GM23338 (cell line): ENCODE data around the gene RAB8B. TPM values are rescaled to one million over a fixed set of nuclear protein-coding genes. Genes with fewer than 3 reads are reported as not detected.

Source experiments
- ATAC-seq: fragments of 200-7000 bp; cut with Tn5 transposase; 3 replicates; pipeline ENCODE4 v1.9.1; 2020
- DNase-seq: peaks from one replicate; pipeline ENCODE4 v3.0.0-alpha.2; 2015; ENCODE audit warnings: low spot score
- H2AFZ ChIP-seq: fragments of 200-600 bp; sonication (generic); 2 replicates; pipeline ENCODE4 v1.8.0; 2016; ENCODE audit warnings: antibody characterized with exemption, mild to moderate bottlenecking, moderate library complexity
- H3F3A ChIP-seq: fragments of 200-600 bp; sonication (generic); replicated peaks from 2 replicates; pipeline ENCODE4 v1.8.0; 2017; ENCODE audit warnings: antibody characterized with exemption, mixed run types, low read depth
- H3K27ac ChIP-seq: fragments of 200-600 bp; sonication (generic); 2 replicates; pipeline ENCODE4 v1.6.1; 2016; ENCODE audit warnings: low read depth
- H3K27me3 ChIP-seq: fragments of 200-600 bp; sonication (generic); 2 replicates; pipeline ENCODE4 v1.8.0; 2016; ENCODE audit warnings: mild to moderate bottlenecking, mixed run types, moderate library complexity; ENCODE audit not compliant: insufficient read depth
- H3K36me3 ChIP-seq: fragments of 200-600 bp; sonication (generic); 2 replicates; pipeline ENCODE4 v1.8.0; 2016; ENCODE audit warnings: mild to moderate bottlenecking; ENCODE audit not compliant: insufficient read depth
- H3K4me1 ChIP-seq: fragments of 200-600 bp; sonication (generic); 2 replicates; pipeline ENCODE4 v1.8.0; 2016; ENCODE audit warnings: mild to moderate bottlenecking, moderate library complexity; ENCODE audit not compliant: insufficient read depth
- H3K4me2 ChIP-seq: fragments of 200-600 bp; sonication (generic); 2 replicates; pipeline ENCODE4 v1.7.1; 2017; ENCODE audit warnings: mixed run types
- H3K4me3 ChIP-seq: fragments of 200-600 bp; sonication (generic); 2 replicates; pipeline ENCODE4 v1.6.1; 2016; ENCODE audit warnings: mixed run types
- H3K79me2 ChIP-seq: fragments of 200-600 bp; sonication (generic); replicated peaks from 2 replicates; pipeline ENCODE4 v1.8.0; 2017; ENCODE audit warnings: mild to moderate bottlenecking; ENCODE audit not compliant: insufficient read depth
- H3K9me2 ChIP-seq: fragments of 200-600 bp; sonication (generic); 2 replicates; pipeline ENCODE4 v1.8.0; 2017; ENCODE audit not compliant: insufficient read depth
- H4K20me1 ChIP-seq: fragments of 200-600 bp; sonication (generic); replicated peaks from 2 replicates; pipeline ENCODE4 v1.8.0; 2017; ENCODE audit warnings: mild to moderate bottlenecking; ENCODE audit not compliant: insufficient read depth
- H3K27ac Mint-ChIP-seq: 2 replicates; pipeline ENCODE4 v1.8.0; 2020; ENCODE audit warnings: inconsistent platforms, mild to moderate bottlenecking, moderate library complexity, mixed read lengths
- H3K27me3 Mint-ChIP-seq: 3 replicates; pipeline ENCODE4 v1.8.0; 2022; ENCODE audit warnings: low read depth, mild to moderate bottlenecking, moderate library complexity, mixed read lengths, inconsistent platforms; ENCODE audit not compliant: insufficient read depth, poor library complexity
- H3K36me3 Mint-ChIP-seq: 3 replicates; pipeline ENCODE4 v1.8.0; 2021; ENCODE audit warnings: low read depth, mild to moderate bottlenecking, inconsistent platforms, moderate library complexity, mixed read lengths
- H3K4me1 Mint-ChIP-seq: 3 replicates; pipeline ENCODE4 v1.8.0; 2020; ENCODE audit warnings: mild to moderate bottlenecking, inconsistent platforms, mixed read lengths
- H3K4me3 Mint-ChIP-seq: 3 replicates; pipeline ENCODE4 v1.8.0; 2021; ENCODE audit warnings: moderate library complexity, mild to moderate bottlenecking, inconsistent platforms, mixed read lengths
- H3K9me3 Mint-ChIP-seq: 3 replicates; pipeline ENCODE4 v1.8.0; 2020; ENCODE audit warnings: moderate library complexity, mild to moderate bottlenecking, inconsistent platforms, mixed read lengths
- CREB1 ChIP-seq: fragments of 250-450 bp; sonication (Bioruptor Pico); IDR thresholded peaks from 2 replicates; pipeline ENCODE4 v1.5.0; 2020; ENCODE audit warnings: low read depth, mild to moderate bottlenecking, moderate library complexity
- EZH2 ChIP-seq: fragments of 200-600 bp; sonication (generic); IDR thresholded peaks from one replicate; pipeline ENCODE4 v1.8.0; 2017; ENCODE audit warnings: antibody characterized with exemption, mild to moderate bottlenecking, low read depth; ENCODE audit not compliant: unreplicated experiment
- EZH2phosphoT487 ChIP-seq: fragments of 200-600 bp; sonication (generic); IDR thresholded peaks from one replicate; pipeline ENCODE4 v1.8.1; 2018; ENCODE audit warnings: antibody characterized with exemption; ENCODE audit not compliant: unreplicated experiment
- JUNB ChIP-seq: IDR thresholded peaks from one replicate; pipeline ENCODE4 v1.6.1; 2016; ENCODE audit warnings: antibody characterized with exemption; ENCODE audit not compliant: unreplicated experiment
- NANOG ChIP-seq: IDR thresholded peaks from 2 replicates; pipeline ENCODE4 v1.6.1; 2016; ENCODE audit warnings: antibody characterized with exemption, borderline replicate concordance
- POLR2AphosphoS5 ChIP-seq: IDR thresholded peaks from 2 replicates; pipeline ENCODE4 v1.6.1; 2016; ENCODE audit warnings: antibody characterized with exemption, low read depth
- STAT1 ChIP-seq: IDR thresholded peaks from one replicate; pipeline ENCODE4 v1.6.1; 2016; ENCODE audit warnings: antibody characterized with exemption; ENCODE audit not compliant: unreplicated experiment
- ZNF114 ChIP-seq: fragments of 250-450 bp; sonication (Bioruptor Pico); IDR thresholded peaks from 2 replicates; pipeline ENCODE4 v1.5.0; 2020; ENCODE audit warnings: mild to moderate bottlenecking, moderate library complexity
- ZNF331 ChIP-seq: fragments of 250-450 bp; sonication (Bioruptor Pico); IDR thresholded peaks from 2 replicates; pipeline ENCODE4 v1.5.0; 2020; ENCODE audit warnings: low read depth, mild to moderate bottlenecking, moderate library complexity
- polyA plus RNA-seq: library from polyadenylated mRNA; unstranded; fragments of >200 nt; fragmentation: Nextera tagmentation; extraction: Ambion mirVana; gene quantifications from 2 replicates; pipeline ENCODE4 v1.2.1, GENCODE V29; 2016
- total RNA-seq: library from RNA; depleted of rRNA; stranded (reverse); fragments of >200 nt; shearing (Covaris generic); gene quantifications from 2 replicates; pipeline ENCODE4 v1.2.3, GENCODE V29; 2014
- TF ChIP-seq, protein P1 (sequence below): fragments of 250-450 bp; sonication (Bioruptor Pico); IDR thresholded peaks from 2 replicates; pipeline ENCODE4 v1.5.0; 2020; ENCODE audit warnings: mild to moderate bottlenecking, moderate library complexity
- TF ChIP-seq, protein P2 (sequence below): IDR thresholded peaks from 2 replicates; pipeline ENCODE4 v1.6.1; 2016; ENCODE audit warnings: antibody characterized with exemption
- TF ChIP-seq, protein P3 (sequence below): IDR thresholded peaks from one replicate; pipeline ENCODE4 v1.6.1; 2018; ENCODE audit warnings: antibody characterized with exemption; ENCODE audit not compliant: unreplicated experiment
- TF ChIP-seq, protein P4 (sequence below), 2 experiments: fragments of 200-600 bp in 1 of 2; sonication (generic) in 1 of 2; conservative IDR thresholded peaks; 2 replicates each; pipeline versions ENCODE4 v1.5.1 to v1.6.1; 2016 to 2017; ENCODE audit warnings: antibody characterized with exemption in 2 of 2, low read depth in 2 of 2, mild to moderate bottlenecking in 2 of 2, moderate library complexity in 1 of 2

The RAB8B gene
- total and polyA plus RNA-seq, 2 experiments from 2014 or later = 23.2 to 41.7 TPM

DNA sequence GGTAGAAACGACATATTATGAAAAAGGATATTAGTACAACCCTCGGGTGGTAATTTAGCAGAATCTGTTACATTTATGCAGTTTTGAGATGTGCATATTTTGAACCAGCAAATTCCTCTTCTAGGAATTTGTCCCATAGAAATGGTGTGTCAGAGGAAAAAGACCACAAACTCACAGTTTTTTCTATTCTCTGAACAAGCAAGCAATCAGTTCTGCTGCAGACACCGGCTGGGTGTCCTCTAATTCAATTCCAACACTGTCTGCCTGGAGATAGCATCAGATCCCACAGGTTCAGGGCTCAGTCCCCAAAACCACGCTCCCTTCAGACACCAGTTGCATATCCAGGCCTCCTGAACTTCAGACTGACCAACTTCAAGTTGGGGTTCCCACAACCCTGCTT lies 124.4 kb downstream of the RAB8B start:
- Histone ChIP-seq H3K9me2 (0 out of 2 replicates have a peak, but pooled peaks cover 3% of the 10 kb centered on the region), H3K4me2 (peak overlapping the region; percentile 31; the same call in 1 of the 2 replicates), H3F3A (no peaks in the 10 kb centered on the region), H3K4me1 (peaks cover 52% of the 10 kb centered on the region), H4K20me1 (no peaks in the 10 kb centered on the region), H2AFZ (no peak overlapping the region), H3K4me3 (no peak overlapping the region), H3K27me3 (no peaks in the 10 kb centered on the region), H3K27ac (peak overlapping the region; percentile 26; the same call in 1 of the 2 replicates), H3K36me3 (no peaks in the 10 kb centered on the region), H3K79me2 (no peaks in the 10 kb centered on the region)
- no peaks in the 10 kb centered on the region; the same call in 2 of the 3 replicates for H3K36me3 Mint-ChIP-seq
- peaks cover 3% of the 10 kb centered on the region; the same call in 2 of the 3 replicates for H3K9me3 Mint-ChIP-seq
- H3K27ac Mint-ChIP-seq = peak overlapping the region; percentile 33; the same call in 1 of the 2 replicates
- DNase-seq (no peak), ATAC-seq (no peak)
- H3K4me3 Mint-ChIP-seq = no peak overlapping the region
- H3K4me1 Mint-ChIP-seq = peaks cover 51% of the 10 kb centered on the region
- TF ChIP-seq CREB1 (CRISPR knock-in tag) (no peak), ZNF331 (CRISPR knock-in tag) (no peak), ZNF114 (CRISPR knock-in tag) (no peak), EZH2phosphoT487 (no peak), JUNB (no peak), NANOG (no peak), STAT1 (no peak), EZH2 (no peak), POLR2AphosphoS5 (no peak)
- TF ChIP-seq, protein P1, sequence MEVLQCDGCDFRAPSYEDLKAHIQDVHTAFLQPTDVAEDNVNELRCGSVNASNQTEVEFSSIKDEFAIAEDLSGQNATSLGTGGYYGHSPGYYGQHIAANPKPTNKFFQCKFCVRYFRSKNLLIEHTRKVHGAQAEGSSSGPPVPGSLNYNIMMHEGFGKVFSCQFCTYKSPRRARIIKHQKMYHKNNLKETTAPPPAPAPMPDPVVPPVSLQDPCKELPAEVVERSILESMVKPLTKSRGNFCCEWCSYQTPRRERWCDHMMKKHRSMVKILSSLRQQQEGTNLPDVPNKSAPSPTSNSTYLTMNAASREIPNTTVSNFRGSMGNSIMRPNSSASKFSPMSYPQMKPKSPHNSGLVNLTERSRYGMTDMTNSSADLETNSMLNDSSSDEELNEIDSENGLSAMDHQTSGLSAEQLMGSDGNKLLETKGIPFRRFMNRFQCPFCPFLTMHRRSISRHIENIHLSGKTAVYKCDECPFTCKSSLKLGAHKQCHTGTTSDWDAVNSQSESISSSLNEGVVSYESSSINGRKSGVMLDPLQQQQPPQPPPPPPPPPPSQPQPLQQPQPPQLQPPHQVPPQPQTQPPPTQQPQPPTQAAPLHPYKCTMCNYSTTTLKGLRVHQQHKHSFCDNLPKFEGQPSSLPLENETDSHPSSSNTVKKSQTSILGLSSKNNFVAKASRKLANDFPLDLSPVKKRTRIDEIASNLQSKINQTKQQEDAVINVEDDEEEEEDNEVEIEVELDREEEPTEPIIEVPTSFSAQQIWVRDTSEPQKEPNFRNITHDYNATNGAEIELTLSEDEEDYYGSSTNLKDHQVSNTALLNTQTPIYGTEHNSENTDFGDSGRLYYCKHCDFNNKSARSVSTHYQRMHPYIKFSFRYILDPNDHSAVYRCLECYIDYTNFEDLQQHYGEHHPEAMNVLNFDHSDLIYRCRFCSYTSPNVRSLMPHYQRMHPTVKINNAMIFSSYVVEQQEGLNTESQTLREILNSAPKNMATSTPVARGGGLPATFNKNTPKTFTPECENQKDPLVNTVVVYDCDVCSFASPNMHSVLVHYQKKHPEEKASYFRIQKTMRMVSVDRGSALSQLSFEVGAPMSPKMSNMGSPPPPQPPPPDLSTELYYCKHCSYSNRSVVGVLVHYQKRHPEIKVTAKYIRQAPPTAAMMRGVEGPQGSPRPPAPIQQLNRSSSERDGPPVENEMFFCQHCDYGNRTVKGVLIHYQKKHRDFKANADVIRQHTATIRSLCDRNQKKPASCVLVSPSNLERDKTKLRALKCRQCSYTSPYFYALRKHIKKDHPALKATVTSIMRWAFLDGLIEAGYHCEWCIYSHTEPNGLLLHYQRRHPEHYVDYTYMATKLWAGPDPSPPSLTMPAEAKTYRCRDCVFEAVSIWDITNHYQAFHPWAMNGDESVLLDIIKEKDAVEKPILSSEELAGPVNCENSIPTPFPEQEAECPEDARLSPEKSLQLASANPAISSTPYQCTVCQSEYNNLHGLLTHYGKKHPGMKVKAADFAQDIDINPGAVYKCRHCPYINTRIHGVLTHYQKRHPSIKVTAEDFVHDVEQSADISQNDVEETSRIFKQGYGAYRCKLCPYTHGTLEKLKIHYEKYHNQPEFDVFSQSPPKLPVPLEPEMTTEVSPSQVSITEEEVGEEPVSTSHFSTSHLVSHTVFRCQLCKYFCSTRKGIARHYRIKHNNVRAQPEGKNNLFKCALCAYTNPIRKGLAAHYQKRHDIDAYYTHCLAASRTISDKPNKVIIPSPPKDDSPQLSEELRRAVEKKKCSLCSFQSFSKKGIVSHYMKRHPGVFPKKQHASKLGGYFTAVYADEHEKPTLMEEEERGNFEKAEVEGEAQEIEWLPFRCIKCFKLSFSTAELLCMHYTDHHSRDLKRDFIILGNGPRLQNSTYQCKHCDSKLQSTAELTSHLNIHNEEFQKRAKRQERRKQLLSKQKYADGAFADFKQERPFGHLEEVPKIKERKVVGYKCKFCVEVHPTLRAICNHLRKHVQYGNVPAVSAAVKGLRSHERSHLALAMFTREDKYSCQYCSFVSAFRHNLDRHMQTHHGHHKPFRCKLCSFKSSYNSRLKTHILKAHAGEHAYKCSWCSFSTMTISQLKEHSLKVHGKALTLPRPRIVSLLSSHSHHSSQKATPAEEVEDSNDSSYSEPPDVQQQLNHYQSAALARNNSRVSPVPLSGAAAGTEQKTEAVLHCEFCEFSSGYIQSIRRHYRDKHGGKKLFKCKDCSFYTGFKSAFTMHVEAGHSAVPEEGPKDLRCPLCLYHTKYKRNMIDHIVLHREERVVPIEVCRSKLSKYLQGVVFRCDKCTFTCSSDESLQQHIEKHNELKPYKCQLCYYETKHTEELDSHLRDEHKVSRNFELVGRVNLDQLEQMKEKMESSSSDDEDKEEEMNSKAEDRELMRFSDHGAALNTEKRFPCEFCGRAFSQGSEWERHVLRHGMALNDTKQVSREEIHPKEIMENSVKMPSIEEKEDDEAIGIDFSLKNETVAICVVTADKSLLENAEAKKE (CRISPR knock-in tag) = no peak
- TF ChIP-seq, protein P2, sequence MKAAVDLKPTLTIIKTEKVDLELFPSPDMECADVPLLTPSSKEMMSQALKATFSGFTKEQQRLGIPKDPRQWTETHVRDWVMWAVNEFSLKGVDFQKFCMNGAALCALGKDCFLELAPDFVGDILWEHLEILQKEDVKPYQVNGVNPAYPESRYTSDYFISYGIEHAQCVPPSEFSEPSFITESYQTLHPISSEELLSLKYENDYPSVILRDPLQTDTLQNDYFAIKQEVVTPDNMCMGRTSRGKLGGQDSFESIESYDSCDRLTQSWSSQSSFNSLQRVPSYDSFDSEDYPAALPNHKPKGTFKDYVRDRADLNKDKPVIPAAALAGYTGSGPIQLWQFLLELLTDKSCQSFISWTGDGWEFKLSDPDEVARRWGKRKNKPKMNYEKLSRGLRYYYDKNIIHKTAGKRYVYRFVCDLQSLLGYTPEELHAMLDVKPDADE = no peak
- TF ChIP-seq, protein P3, sequence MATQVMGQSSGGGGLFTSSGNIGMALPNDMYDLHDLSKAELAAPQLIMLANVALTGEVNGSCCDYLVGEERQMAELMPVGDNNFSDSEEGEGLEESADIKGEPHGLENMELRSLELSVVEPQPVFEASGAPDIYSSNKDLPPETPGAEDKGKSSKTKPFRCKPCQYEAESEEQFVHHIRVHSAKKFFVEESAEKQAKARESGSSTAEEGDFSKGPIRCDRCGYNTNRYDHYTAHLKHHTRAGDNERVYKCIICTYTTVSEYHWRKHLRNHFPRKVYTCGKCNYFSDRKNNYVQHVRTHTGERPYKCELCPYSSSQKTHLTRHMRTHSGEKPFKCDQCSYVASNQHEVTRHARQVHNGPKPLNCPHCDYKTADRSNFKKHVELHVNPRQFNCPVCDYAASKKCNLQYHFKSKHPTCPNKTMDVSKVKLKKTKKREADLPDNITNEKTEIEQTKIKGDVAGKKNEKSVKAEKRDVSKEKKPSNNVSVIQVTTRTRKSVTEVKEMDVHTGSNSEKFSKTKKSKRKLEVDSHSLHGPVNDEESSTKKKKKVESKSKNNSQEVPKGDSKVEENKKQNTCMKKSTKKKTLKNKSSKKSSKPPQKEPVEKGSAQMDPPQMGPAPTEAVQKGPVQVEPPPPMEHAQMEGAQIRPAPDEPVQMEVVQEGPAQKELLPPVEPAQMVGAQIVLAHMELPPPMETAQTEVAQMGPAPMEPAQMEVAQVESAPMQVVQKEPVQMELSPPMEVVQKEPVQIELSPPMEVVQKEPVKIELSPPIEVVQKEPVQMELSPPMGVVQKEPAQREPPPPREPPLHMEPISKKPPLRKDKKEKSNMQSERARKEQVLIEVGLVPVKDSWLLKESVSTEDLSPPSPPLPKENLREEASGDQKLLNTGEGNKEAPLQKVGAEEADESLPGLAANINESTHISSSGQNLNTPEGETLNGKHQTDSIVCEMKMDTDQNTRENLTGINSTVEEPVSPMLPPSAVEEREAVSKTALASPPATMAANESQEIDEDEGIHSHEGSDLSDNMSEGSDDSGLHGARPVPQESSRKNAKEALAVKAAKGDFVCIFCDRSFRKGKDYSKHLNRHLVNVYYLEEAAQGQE = no peak
- TF ChIP-seq, protein P4, sequence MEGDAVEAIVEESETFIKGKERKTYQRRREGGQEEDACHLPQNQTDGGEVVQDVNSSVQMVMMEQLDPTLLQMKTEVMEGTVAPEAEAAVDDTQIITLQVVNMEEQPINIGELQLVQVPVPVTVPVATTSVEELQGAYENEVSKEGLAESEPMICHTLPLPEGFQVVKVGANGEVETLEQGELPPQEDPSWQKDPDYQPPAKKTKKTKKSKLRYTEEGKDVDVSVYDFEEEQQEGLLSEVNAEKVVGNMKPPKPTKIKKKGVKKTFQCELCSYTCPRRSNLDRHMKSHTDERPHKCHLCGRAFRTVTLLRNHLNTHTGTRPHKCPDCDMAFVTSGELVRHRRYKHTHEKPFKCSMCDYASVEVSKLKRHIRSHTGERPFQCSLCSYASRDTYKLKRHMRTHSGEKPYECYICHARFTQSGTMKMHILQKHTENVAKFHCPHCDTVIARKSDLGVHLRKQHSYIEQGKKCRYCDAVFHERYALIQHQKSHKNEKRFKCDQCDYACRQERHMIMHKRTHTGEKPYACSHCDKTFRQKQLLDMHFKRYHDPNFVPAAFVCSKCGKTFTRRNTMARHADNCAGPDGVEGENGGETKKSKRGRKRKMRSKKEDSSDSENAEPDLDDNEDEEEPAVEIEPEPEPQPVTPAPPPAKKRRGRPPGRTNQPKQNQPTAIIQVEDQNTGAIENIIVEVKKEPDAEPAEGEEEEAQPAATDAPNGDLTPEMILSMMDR (conservative IDR thresholded peaks at IDR 0.05; ENCODE audit: low read depth in 2 of 2) = no peak
- peaks cover 5% of the 10 kb centered on the region for H3K27me3 Mint-ChIP-seq
